Pulmonary artery endothelial cell (primary cell): ENCODE measurements around the gene RSL24D1. TPM values are rescaled to one million over a fixed set of nuclear protein-coding genes. Genes with fewer than 3 reads are reported as not detected.

ENCODE experiments used
- DNase-seq: peaks from one replicate; pipeline ENCODE4 v3.0.0-alpha.2; 2011; ENCODE audit warnings: low read depth, low spot score
- total RNA-seq: library from RNA; depleted of rRNA; stranded (reverse); fragments of >200 nt; gene quantifications from 2 replicates; pipeline ENCODE4 v1.2.3, GENCODE V29; 2014

Gene RSL24D1
- total RNA-seq = 59.7 and 99.4 TPM in 2 replicates

DNA sequence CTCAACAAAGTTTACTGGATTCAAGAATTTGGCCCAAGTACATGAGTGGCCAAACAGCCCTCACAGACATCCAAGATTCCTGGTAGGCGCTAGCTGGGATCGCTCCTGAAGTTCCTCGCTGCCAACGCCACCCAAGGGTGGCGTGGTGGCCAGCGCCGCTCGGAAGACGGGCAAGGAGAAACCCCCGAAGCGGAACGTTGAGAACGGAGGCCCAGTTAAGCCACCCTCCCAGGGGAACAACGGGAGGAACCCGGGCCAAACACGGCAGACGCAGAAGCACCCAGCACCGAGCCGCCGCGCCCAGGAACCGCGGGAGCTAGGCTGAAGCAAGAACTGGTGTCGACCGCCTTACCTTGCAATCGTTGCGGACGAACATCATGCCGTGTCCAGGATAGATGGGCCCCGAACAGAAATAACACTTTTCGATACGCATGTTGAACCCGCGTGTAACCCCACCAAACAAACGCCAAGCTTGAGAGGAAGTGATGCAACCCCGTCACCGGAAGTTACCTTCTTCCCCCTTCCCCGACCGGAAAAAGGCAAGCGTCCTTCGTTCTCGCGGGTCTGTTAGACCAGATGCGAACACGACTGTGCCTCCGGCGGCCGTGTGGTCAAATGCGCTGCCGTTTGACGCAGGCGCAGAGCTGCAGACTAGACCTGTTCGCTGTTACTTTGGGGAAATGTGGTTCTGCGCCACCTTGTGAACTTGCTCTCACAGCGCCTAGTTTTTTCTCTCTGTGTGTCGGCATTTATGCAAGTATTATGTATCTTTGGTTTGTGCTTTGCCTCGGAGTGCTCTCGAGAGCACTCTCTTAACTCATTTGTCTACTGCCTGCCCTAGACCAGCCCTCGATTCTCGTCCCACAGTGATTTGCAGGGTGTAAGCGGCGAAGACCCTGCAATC lies at the start of gene RSL24D1:
Gene RSL24D1, minus strand, starts transcription at position 484 of the 904 bp plus-strand sequence. Its CDS starts 51 bp downstream, at position 433.
- DNase-seq = peak; percentile 94

DNA sequence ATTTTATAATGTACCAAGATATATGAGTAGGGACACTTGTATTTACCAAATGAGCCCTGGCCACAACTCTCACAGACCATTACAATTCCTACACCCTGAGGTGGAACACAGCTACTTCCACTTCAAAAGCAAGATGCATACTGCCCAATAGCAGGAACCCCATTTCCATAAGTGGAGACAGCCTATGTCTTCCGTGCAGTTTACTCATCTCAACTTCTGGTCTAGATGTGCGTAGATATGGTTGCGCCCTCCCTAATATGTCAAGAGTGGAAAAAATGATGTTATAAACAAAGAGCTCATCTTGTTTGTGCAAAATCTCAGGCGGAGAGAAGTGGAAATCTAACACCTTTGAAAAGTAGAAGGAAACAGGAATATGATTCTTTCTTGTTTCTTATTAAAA lies 48.3 kb upstream of the RSL24D1 start:
- DNase-seq = no peak

DNA sequence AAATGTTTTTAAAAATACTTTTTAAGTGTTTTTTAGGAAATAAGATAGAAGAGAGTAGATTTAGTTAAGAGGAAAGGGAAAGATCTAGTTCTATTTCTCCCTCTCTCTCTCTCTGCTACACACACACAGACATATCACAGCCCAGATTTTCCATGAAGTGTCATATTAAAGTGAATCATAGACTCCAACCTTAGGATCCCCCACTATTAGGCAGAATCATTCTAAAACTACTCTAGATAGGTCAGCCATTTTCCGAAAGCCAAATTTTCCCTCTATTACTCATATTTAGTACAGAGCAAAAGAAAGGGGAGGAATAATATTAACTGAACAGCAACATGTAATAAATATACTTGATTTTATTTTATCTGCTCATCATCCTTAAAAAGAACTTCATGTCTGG lies 45.1 kb upstream of the RSL24D1 start:
- no peak for DNase-seq

DNA sequence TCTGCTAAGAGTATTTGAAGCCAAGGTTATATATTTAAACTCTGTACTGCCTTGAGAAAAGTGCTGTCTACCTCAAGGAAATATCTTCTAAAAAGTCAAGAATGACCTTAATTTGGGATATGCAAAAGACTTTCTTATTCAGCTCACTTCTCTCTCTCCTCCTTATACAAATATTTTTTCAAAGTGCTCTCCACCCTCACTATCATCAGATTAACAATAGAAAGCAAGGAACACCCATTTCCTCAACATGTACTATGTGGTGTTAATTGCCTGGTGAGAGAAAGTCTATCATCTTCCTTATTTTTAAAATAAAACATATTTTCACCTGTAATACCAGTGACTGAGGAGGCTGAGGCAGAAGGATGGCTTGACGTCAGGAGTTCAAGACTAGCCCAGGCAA lies 44.4 kb upstream of the RSL24D1 start:
- no peak for DNase-seq

DNA sequence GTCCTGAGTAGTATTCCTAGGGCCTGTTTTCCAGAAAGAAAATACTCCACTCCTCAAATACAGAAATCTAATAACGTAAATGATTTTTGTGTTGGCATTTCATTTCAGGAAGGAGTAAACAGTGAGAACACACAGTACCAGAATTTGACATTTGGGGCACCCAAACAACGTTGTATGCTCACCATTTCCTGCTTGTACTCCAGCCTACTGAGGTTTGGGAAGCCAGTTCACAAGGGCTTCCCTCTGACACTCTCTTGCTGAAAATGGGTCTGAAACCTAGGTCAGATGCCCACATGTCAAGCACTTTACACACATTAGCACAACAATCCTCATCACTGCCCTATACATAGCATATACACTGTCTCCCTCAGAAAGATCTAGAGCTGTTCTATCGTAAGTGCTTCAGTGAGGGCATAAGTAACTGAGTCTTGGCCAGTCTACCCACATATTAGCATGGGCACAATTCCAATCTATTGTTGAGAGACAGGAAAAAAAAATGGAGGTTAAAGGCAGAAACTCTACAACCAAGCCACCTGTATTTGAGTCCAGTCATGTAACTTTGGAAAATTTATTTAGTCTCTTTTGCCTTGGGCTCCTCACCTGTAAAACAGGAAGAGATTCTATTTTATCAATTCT lies 43.5 kb upstream of the RSL24D1 start:
- peak; percentile 10 for DNase-seq

DNA sequence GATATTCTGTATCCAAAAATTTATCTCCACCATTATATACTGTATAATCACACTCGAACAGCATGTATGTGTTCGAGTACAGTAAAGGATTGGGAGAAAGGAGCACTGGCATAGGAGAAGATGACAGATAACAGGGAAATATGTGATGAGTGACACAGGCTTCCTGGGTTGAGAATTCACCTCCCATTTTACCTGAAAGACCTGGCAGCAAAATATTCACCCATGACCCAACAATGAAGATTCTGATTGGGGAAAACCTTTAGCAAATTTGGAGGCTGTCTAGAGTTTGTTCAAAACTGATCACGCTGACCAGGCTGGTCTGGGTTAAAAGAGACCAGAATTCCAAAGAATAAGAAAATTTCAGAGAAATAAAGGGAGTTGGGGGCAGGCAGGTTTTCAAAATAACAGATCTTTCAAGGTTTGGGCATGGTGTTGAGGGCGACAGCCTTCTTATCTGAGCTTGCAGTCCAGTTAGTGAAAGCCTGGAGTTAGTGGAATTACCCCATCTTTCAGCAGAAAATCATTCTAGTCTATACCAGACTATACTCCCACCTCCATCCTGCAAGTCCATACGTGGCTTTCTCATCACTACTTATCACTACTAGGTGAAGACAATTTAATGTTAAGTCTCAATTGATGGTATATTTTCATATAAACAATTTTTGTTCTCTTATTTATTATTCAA lies 42.8 kb upstream of the RSL24D1 start:
- no peak for DNase-seq

DNA sequence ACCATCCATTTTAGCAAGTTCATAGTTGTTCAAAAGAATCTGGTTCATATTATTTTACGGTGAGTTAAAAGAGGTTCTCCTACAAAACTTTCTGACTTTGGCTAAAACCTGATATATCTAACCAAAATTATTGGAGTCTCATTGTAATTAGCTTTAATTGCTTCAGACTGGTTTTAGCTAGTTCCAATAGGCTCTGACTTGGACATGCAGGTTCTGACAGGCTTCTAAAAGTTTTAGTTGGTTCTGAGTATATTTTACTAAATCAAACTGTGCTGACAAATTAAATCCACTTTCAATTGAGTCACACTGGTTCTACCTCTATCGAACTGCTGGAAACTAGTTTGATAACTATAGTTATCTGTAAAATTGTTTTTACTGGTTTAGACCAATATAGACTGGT lies 42.1 kb upstream of the RSL24D1 start:
- DNase-seq = no peak

DNA sequence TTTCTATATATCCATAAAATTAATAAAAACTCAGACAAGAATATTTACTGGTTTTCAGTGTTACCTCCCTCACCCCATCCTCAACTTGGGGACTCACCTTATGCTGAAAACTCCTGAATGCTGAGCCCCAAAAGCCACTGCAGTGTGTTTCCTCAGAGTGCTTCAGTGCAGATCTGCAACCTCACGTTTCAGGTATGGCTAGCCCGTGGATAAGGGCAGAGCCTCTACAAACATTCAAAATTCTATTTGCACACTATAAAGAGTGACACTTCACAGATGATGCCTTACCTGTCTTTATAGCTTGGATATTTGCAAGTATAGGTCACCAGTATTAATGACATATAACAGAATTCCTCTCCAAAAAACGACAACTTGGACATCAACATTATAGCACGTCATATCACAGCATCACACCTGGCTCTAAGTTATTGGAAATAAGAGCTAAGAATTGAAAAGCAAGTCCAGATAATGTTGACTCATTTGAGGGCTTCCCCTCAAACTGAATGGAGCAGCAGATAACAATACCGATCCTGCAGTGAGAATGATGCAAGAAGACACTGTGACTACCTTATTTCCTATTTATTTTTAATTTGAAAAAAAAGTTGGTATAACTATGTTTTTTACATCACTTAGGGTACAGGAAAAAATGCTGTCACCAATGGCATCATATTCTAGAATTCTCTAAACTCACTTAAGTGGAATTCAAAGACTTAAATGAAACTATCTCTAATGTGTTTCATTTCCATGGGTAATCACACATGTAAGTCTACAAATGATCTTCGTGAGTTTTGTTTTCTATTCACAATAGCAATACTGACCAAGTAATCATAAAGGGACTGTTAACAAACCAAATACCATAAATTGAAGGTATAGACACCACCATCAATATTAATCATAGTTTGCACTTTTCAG lies 40.7 kb upstream of the RSL24D1 start:
- no peak for DNase-seq

DNA sequence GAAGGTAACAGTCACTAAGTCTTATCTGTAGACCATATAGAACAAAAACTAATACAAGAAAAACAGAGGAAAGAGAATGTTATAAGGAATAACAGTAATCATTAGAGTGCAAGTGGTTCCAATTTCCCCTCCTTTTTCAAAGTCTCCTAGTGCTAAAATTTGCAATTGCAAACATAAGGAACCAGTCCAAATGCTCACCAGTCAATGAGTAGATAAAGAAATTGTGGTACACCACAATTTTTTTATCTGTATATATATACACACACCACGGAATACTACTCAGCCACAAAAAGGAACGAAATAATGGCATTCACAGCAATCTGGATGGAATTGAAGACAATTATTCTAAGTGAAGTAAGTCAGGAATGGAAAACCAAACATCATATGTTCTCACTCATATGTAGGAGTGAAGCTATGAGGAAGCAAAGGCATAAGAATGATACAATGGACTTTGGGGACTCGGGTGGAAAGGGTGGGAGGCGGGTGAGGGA lies 38.9 kb upstream of the RSL24D1 start:
- no peak for DNase-seq

DNA sequence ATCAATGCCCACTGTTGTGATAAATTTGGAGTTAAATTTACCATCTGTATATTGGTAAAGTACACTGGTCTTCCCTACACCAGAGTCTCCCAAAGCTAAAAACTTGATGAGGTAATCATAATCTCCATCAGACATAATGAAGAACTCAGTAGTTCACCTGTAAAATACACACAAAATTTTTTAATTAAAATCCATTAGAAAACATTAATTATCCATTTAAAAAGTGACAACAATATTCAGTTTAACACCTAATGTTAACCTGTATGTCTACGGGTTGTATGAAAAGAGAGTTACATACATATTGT lies 38.0 kb upstream of the RSL24D1 start:
- DNase-seq = no peak

DNA sequence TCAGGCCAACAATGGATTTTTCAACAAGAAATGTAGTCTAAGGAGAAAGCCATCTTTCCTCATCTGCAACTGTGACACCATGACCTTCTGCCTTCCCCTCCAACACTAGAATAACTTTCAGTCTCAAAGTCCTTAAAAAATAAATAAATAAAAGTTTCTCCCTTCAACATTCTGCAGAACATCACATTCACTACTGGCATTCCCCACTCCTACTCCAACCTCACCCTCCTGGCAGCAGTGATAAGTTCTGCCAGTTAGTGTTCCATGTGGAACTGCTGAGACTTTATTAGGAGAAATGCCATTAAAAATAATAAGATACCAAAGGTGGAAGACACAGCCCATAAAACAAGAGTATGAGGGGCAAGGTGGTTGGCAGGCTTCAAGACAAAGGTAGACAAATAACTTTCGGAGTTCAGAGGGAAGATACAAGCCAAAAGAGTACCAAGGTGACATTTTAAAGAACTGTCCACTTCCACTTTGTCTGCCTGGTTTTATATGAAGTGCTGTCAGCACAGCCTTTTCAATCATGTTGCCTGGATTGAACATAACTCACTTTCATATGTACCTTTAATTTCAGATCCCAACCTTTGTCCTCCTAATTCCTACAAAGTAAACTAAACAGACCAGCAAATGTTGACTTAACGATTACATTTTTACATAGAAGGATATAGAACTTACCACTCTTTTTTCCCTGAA lies 37.5 kb upstream of the RSL24D1 start:
- DNase-seq = no peak

DNA sequence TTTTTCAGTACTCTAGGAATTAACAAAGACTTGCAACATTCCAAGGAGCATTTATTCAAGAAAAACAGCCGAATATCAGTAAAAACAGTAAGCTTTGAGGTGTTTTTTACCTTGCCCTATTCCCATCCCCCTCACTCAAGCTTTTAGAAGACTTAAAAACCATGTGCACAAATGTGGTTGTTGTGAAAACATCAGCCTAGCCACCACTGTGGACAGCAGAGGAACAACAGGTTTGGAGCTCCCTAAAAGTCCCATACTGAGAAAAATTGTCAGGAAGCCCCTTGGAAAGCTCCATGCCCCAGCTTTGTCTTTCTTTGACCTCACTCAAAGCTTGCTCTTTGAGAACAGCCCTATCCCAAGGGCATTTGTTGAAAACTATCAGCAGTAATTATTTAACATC lies 34.7 kb upstream of the RSL24D1 start:
- DNase-seq = no peak

DNA sequence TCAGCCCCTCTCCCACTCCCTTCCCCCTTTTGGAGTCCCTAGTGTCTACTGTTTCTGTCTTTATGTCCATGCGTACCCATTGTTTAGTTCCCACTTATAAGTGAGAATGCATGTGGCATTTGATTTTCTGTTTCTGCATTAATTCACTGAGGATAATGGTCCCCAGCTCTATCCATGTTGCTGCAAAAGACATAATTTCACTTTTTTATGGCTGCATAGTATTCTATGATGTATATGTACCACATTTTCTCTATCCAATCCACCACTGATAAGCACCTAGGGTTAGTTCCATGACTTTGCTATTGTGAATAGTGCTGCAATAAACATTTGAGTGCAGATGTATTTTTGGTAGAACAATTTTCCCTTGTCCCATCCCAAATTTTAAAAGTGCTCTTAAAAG lies 34.2 kb upstream of the RSL24D1 start:
- no peak for DNase-seq

DNA sequence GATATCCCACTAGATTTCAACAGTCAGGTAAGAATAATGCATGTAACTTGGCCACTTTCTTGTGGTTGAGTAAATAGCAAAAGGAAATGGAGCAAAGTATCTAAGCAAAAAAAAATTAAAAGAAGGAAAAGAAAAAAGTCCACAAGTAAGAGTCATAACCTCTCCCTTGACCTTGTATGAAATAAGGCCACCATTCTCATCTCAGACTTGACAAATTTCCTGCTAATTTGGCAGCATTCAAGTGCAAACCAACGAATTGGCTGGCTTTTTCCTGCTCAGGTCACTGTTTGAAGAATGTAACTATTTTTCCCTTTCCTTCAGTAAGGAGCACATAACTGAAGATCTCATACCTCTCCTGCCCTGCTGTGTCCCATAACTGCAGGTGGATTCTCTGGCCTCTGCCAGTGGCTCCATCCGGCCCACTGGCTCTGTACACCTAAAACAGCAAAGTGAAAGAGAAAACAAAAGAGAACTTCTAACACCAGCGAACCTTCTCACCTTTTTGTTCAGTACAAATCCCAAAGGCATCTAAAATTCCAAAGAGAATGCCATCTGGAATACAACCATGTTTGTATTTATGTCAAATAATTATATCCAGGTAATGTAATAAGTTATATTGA lies 33.4 kb upstream of the RSL24D1 start:
- peak; percentile 60 for DNase-seq

DNA sequence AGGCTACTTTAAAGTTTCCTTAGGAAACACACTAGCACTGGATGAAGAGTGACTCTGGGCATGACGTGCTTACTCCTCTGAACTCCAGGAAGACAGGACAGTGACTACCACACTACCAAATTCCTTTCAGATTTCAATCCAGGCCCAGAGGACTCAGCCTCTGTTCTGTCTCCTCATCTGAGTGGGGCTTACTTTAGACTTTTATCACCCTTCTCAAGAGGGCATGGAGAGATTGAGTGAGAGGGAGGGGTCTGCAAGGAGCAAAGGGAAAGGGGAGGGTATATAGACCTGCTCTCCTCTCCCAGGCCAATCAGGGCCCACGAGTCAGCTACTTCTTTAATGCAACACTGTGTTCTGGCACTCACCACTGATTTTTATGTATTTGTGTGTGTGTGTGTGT lies 29.4 kb upstream of the RSL24D1 start:
- DNase-seq = no peak

DNA sequence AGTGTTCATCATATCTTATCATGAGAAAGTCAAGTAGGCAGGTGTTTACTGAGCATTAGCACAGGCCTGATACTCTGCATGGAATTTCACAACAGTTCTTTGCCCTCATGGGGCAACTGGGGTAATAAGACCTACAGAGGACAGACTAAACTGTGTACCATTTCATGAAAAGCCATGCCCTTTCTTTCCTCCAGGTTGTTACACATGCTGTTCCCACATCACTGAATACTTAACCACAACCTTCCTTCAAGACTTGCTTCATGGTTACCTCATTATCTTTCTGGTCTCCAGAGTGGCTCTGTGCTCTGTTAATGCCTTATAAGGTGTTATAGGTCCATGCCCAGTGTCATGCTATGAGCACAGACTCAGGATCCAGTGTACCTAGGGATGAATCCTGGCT lies 28.2 kb upstream of the RSL24D1 start:
- DNase-seq = no peak

DNA sequence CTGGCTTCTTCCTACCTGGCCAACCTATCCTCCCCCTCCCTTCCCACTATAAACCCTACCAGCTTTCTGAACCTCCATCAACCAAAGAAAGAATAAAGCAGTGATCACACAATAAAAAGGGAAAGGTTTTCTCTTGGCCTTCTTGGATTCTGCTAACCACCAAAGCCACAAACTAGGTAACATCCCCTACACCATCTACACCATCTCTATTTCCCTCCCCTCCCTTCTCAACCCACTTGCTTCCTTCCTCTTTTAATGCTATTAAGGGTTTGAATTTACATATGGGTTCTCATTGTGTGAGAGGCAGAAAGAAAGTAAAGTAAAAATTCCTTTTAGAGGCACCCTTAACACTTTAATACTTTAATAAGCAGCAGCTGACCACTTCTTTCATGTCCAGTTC lies 25.8 kb upstream of the RSL24D1 start:
- DNase-seq = no peak

DNA sequence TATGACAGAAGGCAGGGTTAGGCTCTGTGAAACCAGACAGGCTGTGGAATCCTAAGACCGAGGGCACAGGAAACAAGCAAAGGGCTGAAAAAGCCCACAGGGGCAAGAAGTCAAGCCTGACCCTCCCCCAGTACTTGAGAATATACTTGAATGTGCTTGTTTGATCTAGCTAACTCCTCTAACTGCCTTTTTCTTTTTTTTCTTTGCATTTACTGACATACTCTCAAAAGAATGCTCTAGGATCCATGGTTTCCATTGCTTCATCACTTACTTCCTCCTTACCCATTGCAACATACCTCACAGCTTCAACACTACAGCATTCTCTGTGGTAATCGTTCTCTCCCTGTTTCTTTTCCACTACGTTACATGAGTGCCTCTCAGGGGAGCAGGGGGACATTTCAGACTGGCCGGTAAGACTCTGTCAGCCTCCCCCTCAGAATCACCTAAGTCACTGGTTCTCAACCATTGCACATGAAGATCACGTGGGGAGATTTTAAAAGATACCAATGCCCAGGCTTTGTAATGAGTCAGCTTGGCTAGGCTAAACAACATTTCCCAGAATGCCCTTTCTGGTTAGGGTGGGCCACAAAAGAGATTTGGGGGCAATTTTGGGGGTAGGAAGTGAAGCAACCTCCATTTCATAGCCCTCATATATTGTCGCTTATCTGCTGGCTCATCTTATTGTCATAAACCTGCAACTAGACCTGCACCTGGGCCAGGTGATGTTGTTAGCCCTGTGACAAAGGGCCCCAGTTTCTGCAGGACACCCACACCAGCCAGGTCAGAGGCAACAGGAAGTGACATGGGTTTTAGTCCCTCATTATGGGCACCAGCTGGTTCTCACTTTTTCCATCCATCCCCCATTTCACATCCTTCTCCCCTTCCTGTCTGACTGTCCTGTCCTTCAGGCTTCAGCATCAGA lies 24.6 kb upstream of the RSL24D1 start:
- DNase-seq = no peak

DNA sequence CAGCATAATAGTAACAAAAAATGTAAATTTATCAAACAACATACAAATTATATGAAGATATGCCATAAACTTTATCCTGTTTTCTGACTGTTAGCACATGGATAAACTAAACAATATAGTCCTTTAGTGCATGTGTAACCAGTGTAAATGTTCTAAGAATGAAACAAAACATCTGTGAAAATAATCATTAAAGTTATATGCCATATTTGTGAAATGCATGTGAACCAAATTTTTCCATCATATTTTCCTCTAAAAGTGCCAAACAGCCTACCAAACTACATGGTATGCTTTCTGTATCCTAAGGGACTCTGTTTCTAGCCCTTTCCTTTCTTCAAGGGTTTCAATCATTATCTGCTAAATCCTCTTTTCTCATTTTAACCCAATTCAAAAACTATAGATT lies 23.9 kb upstream of the RSL24D1 start:
- DNase-seq = no peak
